Common myeloid progenitor, CD34-positive (primary cell): ENCODE measurements around the gene INO80.
A peak's percentile ranks its signal among the peaks of the same experiment; 100 is the strongest.

Source experiments
- CTCF ChIA-PET: fragments of 350-600 bp; sonication (Branson Sonifier 250); formaldehyde crosslinking; loops from one replicate; lab custom pipeline; 2021; ENCODE audit warnings: antibody characterized with exemption; lab: Charles Lee
- POLR2A ChIA-PET: fragments of 350-600 bp; sonication (Branson Sonifier 250); formaldehyde crosslinking; loops from one replicate; lab custom pipeline; 2021; ENCODE audit warnings: antibody characterized with exemption; lab: Charles Lee
- DNase-seq, 3 donors: peaks; one replicate each; pipeline versions ENCODE4 v3.0.0 to v3.0.0-alpha.2; 2013
- H3K27ac ChIP-seq, 2 experiments: 1 replicate in 1 of 2; 2 replicates in 1 of 2; pipeline ENCODE4 v1.7.0; 2013; ENCODE audit warnings: inconsistent platforms in 2 of 2, low read length in 2 of 2, mild to moderate bottlenecking in 2 of 2, low read depth in 1 of 2, moderate library complexity in 1 of 2; ENCODE audit not compliant: severe bottlenecking in 2 of 2, insufficient read depth in 1 of 2, poor library complexity in 1 of 2
- H3K27me3 ChIP-seq, 5 experiments: replicated peaks in 2 of 5; 1 replicate in 3 of 5; 2 replicates in 2 of 5; pipeline versions ENCODE4 v1.6.1 to v1.7.0; 2013; ENCODE audit warnings: low read length in 4 of 5, mild to moderate bottlenecking in 2 of 5, moderate library complexity in 2 of 5, inconsistent platforms in 1 of 5; ENCODE audit not compliant: insufficient read depth in 5 of 5, control insufficient read depth in 4 of 5
- H3K36me3 ChIP-seq, 4 experiments: 1 replicate in 2 of 4; 2 replicates in 2 of 4; pipeline versions ENCODE4 v1.6.1 to v1.7.0; 2013; ENCODE audit warnings: low read length in 3 of 4, control low read depth in 1 of 4, mild to moderate bottlenecking in 1 of 4; ENCODE audit not compliant: control insufficient read depth in 4 of 4, insufficient read depth in 4 of 4
- H3K4me1 ChIP-seq, 4 experiments: 1 replicate in 3 of 4; 2 replicates in 1 of 4; pipeline versions ENCODE4 v1.6.1 to v1.7.1; 2013; ENCODE audit warnings: low read length in 3 of 4, mild to moderate bottlenecking in 3 of 4, control low read depth in 1 of 4, inconsistent platforms in 1 of 4, moderate library complexity in 1 of 4; ENCODE audit not compliant: control insufficient read depth in 4 of 4, insufficient read depth in 4 of 4; ENCODE audit errors: control extremely low read depth in 1 of 4
- H3K4me3 ChIP-seq, 7 experiments: 1 replicate in 4 of 7; 2 replicates in 3 of 7; pipeline versions ENCODE4 v1.5.1 to v1.7.0; 2013; ENCODE audit warnings: mild to moderate bottlenecking in 7 of 7, low read length in 6 of 7, moderate library complexity in 6 of 7, inconsistent platforms in 2 of 7, low read depth in 2 of 7, control low read depth in 1 of 7; ENCODE audit not compliant: insufficient read depth in 4 of 7, control insufficient read depth in 1 of 7; ENCODE audit errors: extremely low read depth in 1 of 7
- H3K9me3 ChIP-seq, 5 experiments: 1 replicate in 4 of 5; 2 replicates in 1 of 5; pipeline versions ENCODE4 v1.6.1 to v1.7.1; 2013; ENCODE audit warnings: low read length in 4 of 5, mild to moderate bottlenecking in 2 of 5, inconsistent platforms in 1 of 5, low read depth in 1 of 5, moderate library complexity in 1 of 5; ENCODE audit not compliant: control insufficient read depth in 4 of 5, insufficient read depth in 2 of 5; ENCODE audit errors: control extremely low read depth in 1 of 5
- WGBS: methylation state at CpG from one replicate; pipeline ENCODE4 v1.1.5; 2013; ENCODE audit not compliant: insufficient coverage; 5-methylcytosine and 5-hydroxymethylcytosine counted together

INO80 gene

GRCh38 chr15:40942878-40943277 is 173.2 kb downstream of the INO80 start:
- WGBS, result 74% methylated on average over 12 of the region's 12 CpGs
- CTCF ChIA-PET, result interaction anchor here (0.8 to 6.9 kb wide), 15 partner anchors 9 to 108 kb away, joined by 3 to 46 read pairs (median 7); partner anchors contain the start of gene CHAC1
- Histone ChIP-seq H3K4me3 (peak overlapping the region in 6 of 7 experiments; percentile 58 to 87 (median 68)), H3K27ac (no peak overlapping the region), H3K9me3 (no peaks in the 10 kb centered on the region), H3K4me1 (peaks cover 13 to 44% (median 38%) of the 10 kb centered on the region in 4 experiments), H3K27me3 (no peaks in the 10 kb centered on the region), H3K36me3 (no peaks in the 10 kb centered on the region)
- DNase-seq, result no peak
- POLR2A ChIA-PET, result interaction anchor here (1.6 kb wide), 1 partner anchor 9 kb away, joined by 7 read pairs; no protein-coding TSS in a partner anchor

DNA sequence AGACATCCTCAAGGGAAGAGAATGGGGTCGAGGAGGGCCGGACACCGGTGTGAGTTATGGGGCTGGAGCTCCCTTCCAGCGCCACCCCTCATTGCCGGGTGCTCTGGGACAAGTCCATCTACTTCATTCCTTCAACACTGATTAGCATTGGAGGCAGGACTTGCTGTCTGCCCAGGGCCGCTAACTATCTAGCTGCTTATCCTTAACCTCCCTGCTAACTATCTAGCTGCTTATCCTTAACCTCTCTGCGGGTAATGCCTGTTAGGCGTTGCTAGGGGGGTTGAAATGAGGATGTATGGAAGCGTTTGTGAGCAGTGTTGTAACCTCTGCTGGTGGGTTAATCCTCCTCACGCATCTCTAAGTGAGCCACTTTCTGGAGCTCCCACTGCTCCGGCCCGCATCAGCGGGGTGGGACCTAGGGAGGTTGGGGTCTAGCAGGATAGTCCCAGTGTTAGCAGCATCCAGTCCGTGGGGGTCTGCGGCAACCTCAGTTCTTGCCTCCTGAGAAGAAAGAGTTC is 173.7 kb downstream of the INO80 start:
- POLR2A ChIA-PET, result interaction anchor here (1.2 to 1.6 kb wide), 2 partner anchors 9 to 12 kb away, joined by 3 to 7 read pairs; no protein-coding TSS in a partner anchor

GRCh38 chr15:40941528-40942336 is 174.3 kb downstream of the INO80 start:
- Histone ChIP-seq H3K4me1 (peaks cover 13 to 44% (median 38%) of the 10 kb centered on the region in 4 experiments), H3K36me3 (no peaks in the 10 kb centered on the region), H3K9me3 (no peaks in the 10 kb centered on the region), H3K27me3 (no peaks in the 10 kb centered on the region), H3K27ac (peak overlapping the region in 1 of 2 experiments; percentile 19), H3K4me3 (peak overlapping the region; percentile 30 to 87 (median 65))
- WGBS, result under 1% methylated on average over 74 of the region's 92 CpGs
- ChIA-PET POLR2A (interaction anchor here (0.6 to 1.6 kb wide), 3 partner anchors 10 to 142 kb away, joined by 3 to 7 read pairs (median 5); no protein-coding TSS in a partner anchor), CTCF (interaction anchor here (0.6 to 6.9 kb wide), 24 partner anchors 10 to 109 kb away, joined by 3 to 46 read pairs (median 6); partner anchors contain the start of genes CHAC1 and VPS18)
- DNase-seq, result peak; percentile 67 to 79 (median 74)

More for the DNA sequence above, 173.7 kb downstream of the INO80 start:
- DNase-seq, result peak in 2 of 3 donors; percentile 69 to 71
- Histone ChIP-seq H3K27ac (peak overlapping the region in 1 of 2 experiments; percentile 19), H3K36me3 (no peaks in the 10 kb centered on the region), H3K4me3 (peak overlapping the region; percentile 30 to 87 (median 65)), H3K27me3 (no peaks in the 10 kb centered on the region), H3K4me1 (peaks cover 13 to 44% (median 38%) of the 10 kb centered on the region in 4 experiments), H3K9me3 (no peaks in the 10 kb centered on the region)
- WGBS, result 18% methylated on average over 10 of the region's 15 CpGs
- CTCF ChIA-PET, result interaction anchor here (0.6 to 6.9 kb wide), 20 partner anchors 9 to 108 kb away, joined by 3 to 46 read pairs (median 5); partner anchors contain the start of genes CHAC1 and VPS18

DNA sequence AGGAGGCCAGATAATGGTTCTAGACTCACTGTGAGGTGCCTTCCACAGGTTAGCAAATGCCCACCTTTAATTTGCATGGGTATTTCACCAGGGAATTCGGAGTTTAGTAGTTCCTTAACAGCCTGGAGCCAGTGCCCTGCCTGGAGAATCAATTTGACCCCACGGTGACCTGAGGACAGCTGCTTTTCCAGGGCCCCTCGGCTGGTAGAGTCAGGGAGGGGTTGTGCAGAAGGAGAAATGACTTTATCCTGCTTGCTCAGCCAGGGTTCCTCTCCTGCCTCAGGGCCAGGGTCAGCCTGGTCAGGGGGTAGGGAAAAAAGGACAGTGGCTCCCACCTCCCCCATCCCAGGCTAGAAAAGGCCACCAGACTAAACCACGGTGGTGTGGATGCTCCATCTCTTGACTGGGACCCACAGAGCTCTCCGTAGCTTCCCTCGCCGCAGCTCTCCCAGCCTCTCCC is 175.0 kb downstream of the INO80 start:
- Histone ChIP-seq H3K4me3 (peak overlapping the region in 6 of 7 experiments; percentile 58 to 87 (median 68)), H3K27me3 (no peaks in the 10 kb centered on the region), H3K9me3 (no peaks in the 10 kb centered on the region), H3K27ac (no peak overlapping the region), H3K4me1 (peaks cover 13 to 44% (median 38%) of the 10 kb centered on the region in 4 experiments), H3K36me3 (no peaks in the 10 kb centered on the region)
- POLR2A ChIA-PET, result interaction anchor here (0.6 to 1.6 kb wide), 3 partner anchors 10 to 141 kb away, joined by 3 to 7 read pairs (median 5); no protein-coding TSS in a partner anchor
- DNase-seq, result no peak
- 6% methylated on average over 2 of the region's 7 CpGs for WGBS
- CTCF ChIA-PET, result interaction anchor here (0.6 to 6.9 kb wide), 20 partner anchors 10 to 84 kb away, joined by 3 to 46 read pairs (median 6); partner anchors contain the start of genes CHAC1 and VPS18

DNA sequence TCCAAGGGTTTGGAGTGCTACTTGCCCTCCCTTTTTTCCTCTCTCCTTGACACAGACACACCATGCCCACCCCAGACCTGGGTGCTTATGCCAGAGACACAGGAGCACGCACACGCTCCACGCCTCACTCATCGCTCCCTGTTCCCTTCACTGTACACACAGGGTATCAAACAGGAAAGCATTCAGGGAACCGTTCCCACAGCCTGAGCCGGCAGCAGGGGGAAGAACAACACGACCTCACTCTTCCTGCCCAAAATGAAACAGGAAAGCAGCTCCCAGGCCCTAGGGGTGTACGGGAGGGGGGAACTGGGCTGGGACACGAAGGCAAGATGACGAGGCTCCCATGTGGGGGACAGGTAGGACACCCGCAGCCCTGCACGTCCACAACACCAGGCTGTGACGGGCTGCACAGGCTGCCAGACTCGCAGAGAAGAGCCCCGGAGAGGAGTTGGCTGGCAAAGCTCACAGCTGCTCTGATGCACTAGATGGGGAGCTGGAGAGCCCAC is 175.7 kb downstream of the INO80 start:
- 2% methylated on average over 7 of the region's 15 CpGs for WGBS
- H3K4me3 ChIP-seq, result peak overlapping the region in 4 of 7 experiments; percentile 28 to 87 (median 74)
- H3K27me3 ChIP-seq, result no peaks in the 10 kb centered on the region
- peak in 2 of 3 donors; percentile 45 to 57 for DNase-seq
- ChIA-PET POLR2A (no interaction called here), CTCF (interaction anchor here (0.6 to 6.9 kb wide), 11 partner anchors 9 to 85 kb away, joined by 3 to 46 read pairs (median 8); partner anchors contain the start of genes CHAC1 and VPS18)
- H3K27ac ChIP-seq, result no peak overlapping the region
- no peaks in the 10 kb centered on the region for H3K36me3 ChIP-seq
- H3K4me1 ChIP-seq, result peaks cover 13 to 44% (median 38%) of the 10 kb centered on the region in 4 experiments
- no peaks in the 10 kb centered on the region for H3K9me3 ChIP-seq

DNA sequence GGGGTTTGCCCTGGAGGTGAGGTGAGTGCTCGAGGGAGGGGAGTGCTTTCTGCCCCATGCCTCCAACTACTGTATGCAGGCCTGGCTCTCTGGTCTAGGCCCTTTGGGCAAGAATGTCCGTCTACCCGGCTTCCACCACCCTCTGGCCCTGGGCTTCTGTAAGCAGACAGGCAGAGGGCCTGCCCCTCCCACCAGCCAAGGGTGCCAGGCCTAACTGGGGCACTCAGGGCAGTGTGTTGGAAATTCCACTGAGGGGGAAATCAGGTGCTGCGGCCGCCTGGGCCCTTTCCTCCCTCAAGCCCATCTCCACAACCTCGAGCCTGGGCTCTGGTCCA is 177.6 kb downstream of the INO80 start:
- POLR2A ChIA-PET, result interaction anchor here (0.6 kb wide), 1 partner anchor 315 kb away, joined by 3 read pairs; no protein-coding TSS in a partner anchor
- Histone ChIP-seq H3K4me3 (no peak overlapping the region), H3K27me3 (peaks cover 0 to 2% (median 0%) of the 10 kb centered on the region in 5 experiments), H3K36me3 (no peaks in the 10 kb centered on the region), H3K27ac (no peak overlapping the region), H3K9me3 (no peaks in the 10 kb centered on the region), H3K4me1 (peaks cover 13 to 39% (median 36%) of the 10 kb centered on the region in 4 experiments)
- CTCF ChIA-PET, result interaction anchor here (1.0 to 6.9 kb wide), 4 partner anchors 7 to 79 kb away, joined by 5 to 46 read pairs (median 44); partner anchors contain the start of gene CHAC1
- no peak for DNase-seq
- WGBS, result 100% methylated on average over 6 of the region's 6 CpGs
